ENCODE data around the gene C19orf53.

The C19orf53 gene

DNA sequence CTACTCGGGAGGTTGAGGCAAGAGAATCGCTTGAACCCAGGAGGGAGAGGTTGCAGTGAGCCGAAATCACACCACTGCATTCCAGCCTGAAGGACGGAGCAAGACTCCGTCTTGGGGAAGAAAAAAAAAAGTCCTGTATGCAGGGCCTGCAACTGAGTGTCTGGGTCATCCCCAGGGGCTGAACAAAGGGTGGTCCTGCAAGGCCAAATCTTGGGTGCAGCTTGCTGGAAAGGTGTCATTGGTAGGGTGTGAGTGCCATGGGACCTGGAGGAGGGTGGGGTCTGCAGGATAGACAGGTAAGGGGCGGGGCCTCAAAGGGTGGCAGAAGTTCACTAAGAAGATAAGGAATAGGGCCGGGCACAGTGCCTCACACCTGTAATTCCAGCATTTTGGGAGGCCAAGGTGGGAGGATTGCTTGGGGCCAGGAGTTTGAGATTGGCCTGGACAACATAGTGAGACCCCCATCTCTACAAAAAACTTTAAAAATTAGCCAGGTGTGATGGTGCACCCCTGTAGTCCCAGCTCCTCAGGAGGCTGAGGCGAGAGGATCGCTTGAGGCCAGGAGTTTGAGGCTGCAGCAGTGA, 52.5 kb downstream of the C19orf53 start:
- no peak for DNase-seq (ENCODE audit: low spot score)

- DNase-seq (ENCODE audit: low spot score): no peak
Measured at GRCh38 chr19:13827656-13828055, 53.4 kb downstream of the C19orf53 start.

All from SW480 (cell line).